NT2/D1 (cell line): ENCODE data around the gene LRRC4C.

ENCODE experiments used
- DNase-seq: peaks from one replicate; pipeline ENCODE4 v3.0.0-alpha.2; 2011; ENCODE audit warnings: low read depth, low spot score
- H3K27me3 ChIP-seq: 2 replicates; pipeline ENCODE4 v1.6.0; 2011; ENCODE audit warnings: mild to moderate bottlenecking; ENCODE audit not compliant: insufficient read length, insufficient read depth
- H3K36me3 ChIP-seq: 2 replicates; pipeline ENCODE4 v1.6.1; 2011; ENCODE audit warnings: mild to moderate bottlenecking, low read length, mixed read lengths; ENCODE audit not compliant: insufficient read depth, insufficient read length
- H3K4me1 ChIP-seq: 2 replicates; pipeline ENCODE4 v1.5.1; 2011; ENCODE audit not compliant: insufficient read depth, insufficient read length
- H3K4me3 ChIP-seq: 2 replicates; pipeline ENCODE4 v1.5.1; 2011; ENCODE audit warnings: low read depth; ENCODE audit not compliant: insufficient read length
- H3K9ac ChIP-seq: 2 replicates; pipeline ENCODE4 v1.6.0; 2011; ENCODE audit warnings: low read depth; ENCODE audit not compliant: insufficient read length
- H3K9me3 ChIP-seq: 2 replicates; pipeline ENCODE4 v1.5.1; 2011; ENCODE audit warnings: mild to moderate bottlenecking, low read length; ENCODE audit not compliant: insufficient read depth
- SUZ12 ChIP-seq: IDR thresholded peaks from 2 replicates; pipeline ENCODE4 v1.6.1; 2011; ENCODE audit not compliant: insufficient read length, insufficient read depth; ENCODE audit errors: extremely low read depth
- YY1 ChIP-seq: IDR thresholded peaks from 2 replicates; pipeline ENCODE4 v1.6.1; 2011; ENCODE audit not compliant: insufficient read length, insufficient read depth
- ZNF274 ChIP-seq: IDR thresholded peaks from 2 replicates; pipeline ENCODE4 v1.6.1; 2011; ENCODE audit warnings: mild to moderate bottlenecking, low read depth, low read length

Gene LRRC4C

GRCh38 chr11:40998920-40999319 lies 460.5 kb downstream of the LRRC4C start:
- Histone ChIP-seq H3K9me3 (no peaks in the 10 kb centered on the region), H3K27me3 (no peaks in the 10 kb centered on the region), H3K36me3 (no peaks in the 10 kb centered on the region), H3K4me3 (no peak overlapping the region), H3K4me1 (no peaks in the 10 kb centered on the region), H3K9ac (no peak overlapping the region)
- DNase-seq = no peak
- TF ChIP-seq YY1 = no peak
- no peak for TF ChIP-seq ZNF274
- TF ChIP-seq SUZ12 = no peak

GRCh38 chr11:40987776-40988435 lies 471.5 kb downstream of the LRRC4C start:
- H3K27me3 ChIP-seq = no peaks in the 10 kb centered on the region
- no peaks in the 10 kb centered on the region for H3K36me3 ChIP-seq
- no peak for DNase-seq
- TF ChIP-seq SUZ12 (no peak), YY1 (no peak), ZNF274 (no peak)
- H3K4me3 ChIP-seq = no peak overlapping the region
- no peaks in the 10 kb centered on the region for H3K9me3 ChIP-seq
- no peaks in the 10 kb centered on the region for H3K4me1 ChIP-seq
- H3K9ac ChIP-seq = no peak overlapping the region

GRCh38 chr11:40986320-40986719 lies 473.1 kb downstream of the LRRC4C start:
- H3K27me3 ChIP-seq = no peaks in the 10 kb centered on the region
- TF ChIP-seq SUZ12 = no peak
- no peak for TF ChIP-seq YY1
- TF ChIP-seq ZNF274 = no peak
- DNase-seq = no peak

GRCh38 chr11:40975076-40975475 lies 484.4 kb downstream of the LRRC4C start:
- DNase-seq = no peak
- TF ChIP-seq SUZ12 (no peak), ZNF274 (no peak), YY1 (no peak)
- Histone ChIP-seq H3K27me3 (no peaks in the 10 kb centered on the region), H3K36me3 (no peaks in the 10 kb centered on the region), H3K4me3 (no peak overlapping the region), H3K9me3 (peaks cover 11% of the 10 kb centered on the region; the same call in 1 of the 2 replicates), H3K9ac (no peak overlapping the region), H3K4me1 (no peaks in the 10 kb centered on the region)

More at GRCh38 chr11:40986320-40986719, 473.1 kb downstream of the LRRC4C start:
- no peaks in the 10 kb centered on the region for H3K9me3 ChIP-seq
- H3K36me3 ChIP-seq = no peaks in the 10 kb centered on the region
- no peak overlapping the region for H3K9ac ChIP-seq
- no peak overlapping the region for H3K4me3 ChIP-seq
- no peaks in the 10 kb centered on the region for H3K4me1 ChIP-seq

GRCh38 chr11:40974186-40974795 lies 485.2 kb downstream of the LRRC4C start:
- peaks cover 11% of the 10 kb centered on the region; the same call in 1 of the 2 replicates for H3K9me3 ChIP-seq
- DNase-seq = no peak
- no peaks in the 10 kb centered on the region for H3K36me3 ChIP-seq
- H3K4me1 ChIP-seq = no peaks in the 10 kb centered on the region
- no peak overlapping the region for H3K4me3 ChIP-seq
- no peaks in the 10 kb centered on the region for H3K27me3 ChIP-seq
- no peak overlapping the region for H3K9ac ChIP-seq
- TF ChIP-seq SUZ12 = no peak
- no peak for TF ChIP-seq YY1
- TF ChIP-seq ZNF274 = no peak

- H3K9me3 ChIP-seq = no peaks in the 10 kb centered on the region
- no peaks in the 10 kb centered on the region for H3K27me3 ChIP-seq
- no peak for TF ChIP-seq YY1
- no peak for TF ChIP-seq SUZ12
- TF ChIP-seq ZNF274 = no peak
- H3K4me3 ChIP-seq = no peak overlapping the region
- H3K36me3 ChIP-seq = no peaks in the 10 kb centered on the region
- no peaks in the 10 kb centered on the region for H3K4me1 ChIP-seq
- H3K9ac ChIP-seq = no peak overlapping the region
- no peak for DNase-seq
These were observed 500.7 kb downstream of the LRRC4C start for GRCh38 chr11:40958707-40959106.

- no peaks in the 10 kb centered on the region for H3K27me3 ChIP-seq
- H3K9me3 ChIP-seq = no peaks in the 10 kb centered on the region
- H3K9ac ChIP-seq = no peak overlapping the region
- H3K4me1 ChIP-seq = no peaks in the 10 kb centered on the region
- no peak for DNase-seq
- no peak overlapping the region for H3K4me3 ChIP-seq
- TF ChIP-seq YY1 (no peak), ZNF274 (no peak), SUZ12 (no peak)
- H3K36me3 ChIP-seq = no peaks in the 10 kb centered on the region
These were observed 507.0 kb downstream of the LRRC4C start for GRCh38 chr11:40952479-40952878.
